Activated T-cell treated with anti-CD3 and anti-CD28 coated beads for 48 hours (primary cell): ENCODE measurements around the gene FGGY.
"Not testable (repeated sequence)": the region's sequence is repeated elsewhere in the genome, so short reads cannot be mapped to it uniquely, and the experiment has no call there.

Experiments
- DNase-seq: peaks from one replicate; pipeline ENCODE4 v3.0.0-alpha.2; 2020; ENCODE audit warnings: low read depth

Gene FGGY

DNA sequence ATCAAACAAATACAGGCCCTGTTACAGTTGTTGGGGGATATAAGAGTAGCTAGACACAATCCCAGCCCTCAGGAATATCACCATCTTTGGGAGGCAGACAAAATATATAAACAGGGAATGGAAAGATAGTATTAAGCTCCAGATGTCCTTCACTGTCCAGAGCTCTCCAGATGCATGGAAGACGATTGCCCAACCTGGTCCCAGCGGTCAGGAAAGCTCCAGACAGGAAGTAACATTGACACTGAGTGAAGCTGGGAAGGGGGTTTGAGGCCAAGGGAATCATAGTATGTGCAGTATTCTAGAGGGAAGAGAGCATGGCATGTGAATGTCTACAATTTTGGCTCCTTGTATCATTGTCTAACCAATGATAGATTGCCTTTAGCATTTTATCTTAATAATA, 344.0 kb downstream of the FGGY start:
- no peak for DNase-seq

DNA sequence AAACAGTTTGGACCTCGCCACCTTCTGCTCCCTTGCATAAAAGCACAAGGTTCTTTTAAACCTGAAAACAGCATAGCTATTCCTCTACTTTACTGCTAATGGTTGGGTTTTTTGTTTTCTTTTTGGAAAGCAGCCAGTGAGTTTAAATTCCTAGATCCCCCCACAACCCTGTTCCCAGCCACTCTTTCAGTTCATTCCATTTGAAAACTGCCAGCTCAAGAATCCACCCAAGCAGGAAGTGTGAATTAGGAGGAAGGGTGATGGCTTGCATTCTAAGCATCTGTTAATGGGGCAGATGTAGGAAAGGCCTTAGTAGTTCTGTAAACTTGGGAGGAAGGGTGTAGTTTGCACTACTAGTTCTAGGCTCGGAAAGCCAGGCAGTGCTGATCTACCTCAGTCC, 344.9 kb downstream of the FGGY start:
- no peak for DNase-seq

DNA sequence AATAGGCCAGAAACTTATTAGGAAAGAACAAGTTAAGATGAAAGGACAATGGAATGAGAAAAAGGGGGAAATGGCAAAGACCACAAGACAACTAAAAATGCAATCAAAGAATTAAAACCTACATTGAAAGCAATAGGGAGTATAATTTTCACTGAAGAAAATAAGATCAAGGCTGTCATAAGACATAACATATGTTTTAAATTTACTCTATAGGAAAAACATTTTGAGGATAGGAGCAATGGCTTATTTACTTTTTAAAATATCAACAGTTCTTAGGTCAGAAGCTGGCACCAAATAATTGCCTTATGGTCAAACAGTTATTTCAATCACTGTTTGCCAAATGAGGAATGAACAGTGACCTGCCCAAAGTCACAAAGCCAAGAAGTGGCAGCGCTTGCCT, 346.6 kb downstream of the FGGY start:
- no peak for DNase-seq

DNA sequence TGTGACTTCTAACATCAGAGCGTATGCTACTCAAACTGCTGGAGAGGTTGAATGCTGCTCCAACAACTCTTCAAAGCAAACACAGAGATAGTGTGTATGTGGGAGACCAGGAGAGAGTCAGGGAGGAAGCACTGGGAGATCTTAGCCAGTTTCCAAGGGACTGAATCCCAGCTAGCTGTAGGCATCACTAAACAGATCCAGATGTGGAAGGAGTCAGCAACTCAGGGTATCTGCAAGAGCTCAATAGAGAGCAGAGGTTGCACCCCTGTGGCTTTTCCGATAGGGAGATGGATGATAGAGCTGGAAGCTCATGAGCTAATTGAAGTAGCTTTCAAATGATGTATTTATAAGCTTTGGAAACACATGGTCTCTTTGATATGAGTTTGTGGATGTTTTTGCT, 349.0 kb downstream of the FGGY start:
- DNase-seq, result no peak

DNA sequence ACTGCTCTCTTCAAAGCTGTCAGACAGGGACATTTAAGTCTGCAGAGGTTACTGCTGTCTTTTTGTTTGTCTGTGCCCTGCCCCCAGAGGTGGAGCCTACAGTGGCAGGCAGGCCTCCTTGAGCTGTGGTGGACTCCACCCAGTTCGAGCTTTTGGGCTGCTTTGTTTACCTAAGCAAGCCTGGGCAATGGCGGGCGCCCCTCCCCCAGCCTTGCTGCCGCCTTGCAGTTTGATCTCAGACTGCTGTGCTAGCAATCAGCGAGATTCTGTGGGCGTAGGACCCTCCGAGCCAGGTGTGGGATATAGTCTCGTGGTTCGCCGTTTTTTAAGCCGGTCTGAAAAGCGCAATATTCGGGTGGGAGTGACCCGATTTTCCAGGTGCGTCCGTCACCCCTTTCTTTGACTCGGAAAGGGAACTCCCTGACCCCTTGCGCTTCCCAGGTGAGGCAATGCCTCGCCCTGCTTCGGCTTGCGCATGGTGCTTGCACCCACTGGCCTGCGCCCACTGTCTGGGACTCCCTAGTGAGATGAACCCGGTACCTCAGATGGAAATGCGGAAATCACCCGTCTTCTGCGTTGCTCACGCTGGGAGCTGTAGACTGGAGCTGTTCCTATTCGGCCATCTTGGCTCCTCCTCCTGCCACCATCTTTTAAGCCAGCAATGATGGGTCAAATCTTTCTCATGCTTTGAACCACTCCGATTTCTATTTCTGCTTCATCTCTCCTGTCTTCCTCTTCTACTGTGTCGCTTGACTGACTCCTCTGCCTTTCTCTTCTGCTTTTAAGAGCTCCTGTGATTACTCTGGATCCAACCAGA, 356.5 kb downstream of the FGGY start:
- not testable (repeated sequence) for DNase-seq

DNA sequence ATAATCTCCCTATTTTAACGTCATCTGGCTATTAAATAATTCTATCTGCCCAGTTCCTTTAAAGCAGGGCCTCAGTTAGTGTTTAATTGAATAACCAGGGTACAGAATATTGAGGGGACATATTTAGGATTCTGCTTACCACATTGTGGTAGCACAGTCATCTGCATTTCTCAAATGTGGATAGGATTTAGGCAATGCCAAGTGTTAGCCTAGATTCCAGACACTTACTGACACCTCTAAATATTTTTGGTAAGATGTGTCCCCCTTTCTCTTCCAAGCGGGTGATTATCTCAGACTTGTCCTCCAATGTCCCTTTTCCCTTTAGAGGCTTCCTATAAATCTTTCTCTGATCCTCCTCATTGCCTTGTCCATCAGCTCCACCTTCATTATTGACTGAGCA, 357.1 kb downstream of the FGGY start:
- no peak for DNase-seq

DNA sequence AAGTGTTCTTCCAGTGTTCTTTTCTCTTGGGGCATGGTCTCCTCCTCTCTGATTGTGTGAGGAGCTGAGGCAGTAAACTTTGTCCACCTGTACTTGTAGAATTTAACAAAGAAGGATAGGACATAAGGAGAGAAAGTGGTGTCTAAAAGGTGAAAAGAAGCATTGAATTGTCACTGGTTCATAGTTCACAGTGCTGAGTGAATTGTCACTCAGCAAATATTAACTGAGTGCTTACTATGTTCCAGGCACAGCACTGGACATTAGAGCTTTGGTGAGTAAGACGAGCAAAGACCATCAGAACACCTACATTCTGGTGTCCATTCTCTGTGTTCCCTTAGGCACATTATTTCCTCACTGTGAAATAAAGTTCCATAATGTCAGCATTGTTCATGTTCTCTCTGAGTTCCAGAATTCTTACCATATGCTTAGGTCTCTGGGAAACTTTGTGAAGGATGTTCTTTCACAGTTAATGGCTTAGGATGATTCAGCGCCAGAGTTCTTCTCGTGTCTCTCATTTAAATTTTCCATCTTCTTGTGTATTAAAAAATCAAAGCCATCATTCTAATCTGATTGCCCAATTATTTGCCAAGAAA, 361.1 kb downstream of the FGGY start:
- DNase-seq, result no peak

DNA sequence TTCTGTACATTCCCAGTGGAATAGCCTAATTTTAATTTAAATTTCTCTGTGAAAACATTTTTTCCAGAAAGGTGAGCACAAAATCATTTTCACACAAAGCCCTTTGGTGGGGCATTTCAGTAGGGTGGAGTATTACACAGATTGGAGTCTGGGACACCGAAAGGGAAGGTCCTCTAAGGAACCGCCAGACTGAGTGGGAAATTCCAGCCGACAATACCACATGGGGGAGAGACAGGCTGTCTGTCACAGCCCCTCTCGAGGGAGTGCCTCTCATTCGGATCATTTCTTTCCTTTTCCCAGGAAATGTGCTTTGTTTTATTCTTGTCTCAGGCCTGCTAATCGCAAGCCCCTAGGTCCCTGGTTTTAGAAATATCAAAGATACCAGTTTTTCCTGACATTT, 367.3 kb downstream of the FGGY start:
- no peak for DNase-seq

DNA sequence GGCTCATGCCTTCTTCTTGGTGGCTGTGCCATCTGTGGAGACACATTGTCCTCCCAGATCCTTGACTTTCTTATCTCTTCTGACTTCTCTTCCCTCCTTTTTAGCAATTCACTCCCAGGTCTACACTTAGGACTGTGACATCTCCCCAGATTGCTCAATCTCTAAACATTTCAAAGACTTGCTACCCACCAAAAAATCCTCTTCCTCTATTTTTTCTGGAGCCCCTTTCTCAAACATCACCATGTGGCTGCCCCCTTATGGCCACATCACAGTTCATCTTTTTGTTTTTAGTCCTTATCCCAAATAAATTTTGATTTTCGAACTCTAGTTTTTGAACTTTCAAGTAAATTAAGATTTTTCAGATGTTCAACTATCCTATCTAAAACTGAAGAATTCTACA, 369.2 kb downstream of the FGGY start:
- DNase-seq, result no peak

DNA sequence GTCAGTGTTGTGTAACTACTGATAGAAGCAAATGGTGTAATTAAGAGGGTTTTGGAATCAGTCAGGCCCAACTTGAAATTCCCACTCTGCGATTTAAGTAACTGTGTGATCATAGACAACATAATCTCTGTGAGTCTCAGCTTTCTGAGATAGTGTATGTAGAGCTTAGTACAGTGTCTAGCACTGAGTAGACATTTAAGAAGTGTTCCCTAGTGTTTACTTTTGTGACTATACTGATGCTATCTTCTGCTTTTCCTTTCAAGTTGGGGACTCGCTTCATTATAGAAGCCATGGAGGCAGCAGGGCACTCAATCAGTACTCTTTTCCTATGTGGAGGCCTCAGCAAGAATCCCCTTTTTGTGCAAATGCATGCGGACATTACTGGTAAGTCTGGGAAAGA, 370.1 kb downstream of the FGGY start:
- no peak for DNase-seq

DNA sequence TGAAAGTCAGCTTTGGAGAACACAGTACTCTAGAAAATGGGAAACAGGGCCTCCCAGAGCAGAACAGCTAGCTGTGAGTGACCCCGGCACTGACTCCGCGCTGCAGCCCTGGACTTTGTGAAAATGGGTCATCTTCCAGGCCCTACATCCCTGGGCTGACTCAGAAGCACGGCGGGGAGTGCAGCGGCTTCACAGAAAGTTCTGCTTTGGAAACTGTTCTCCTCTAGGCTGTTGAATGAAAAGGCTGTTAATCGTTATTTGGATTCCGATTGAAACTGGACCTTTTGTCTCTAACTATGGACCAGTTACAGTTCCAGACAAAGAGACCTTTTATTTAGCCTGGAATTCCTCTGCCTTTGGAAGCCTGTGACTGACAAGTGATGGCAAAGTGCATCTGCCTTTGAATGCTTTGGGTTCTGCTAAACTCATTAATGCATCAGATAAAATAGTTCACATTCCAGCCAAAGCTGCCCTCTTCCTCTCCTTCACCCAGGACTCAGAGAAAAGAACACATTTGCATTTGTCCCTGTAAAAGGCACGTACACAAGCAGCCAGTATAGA, 372.9 kb downstream of the FGGY start:
- DNase-seq, result no peak

DNA sequence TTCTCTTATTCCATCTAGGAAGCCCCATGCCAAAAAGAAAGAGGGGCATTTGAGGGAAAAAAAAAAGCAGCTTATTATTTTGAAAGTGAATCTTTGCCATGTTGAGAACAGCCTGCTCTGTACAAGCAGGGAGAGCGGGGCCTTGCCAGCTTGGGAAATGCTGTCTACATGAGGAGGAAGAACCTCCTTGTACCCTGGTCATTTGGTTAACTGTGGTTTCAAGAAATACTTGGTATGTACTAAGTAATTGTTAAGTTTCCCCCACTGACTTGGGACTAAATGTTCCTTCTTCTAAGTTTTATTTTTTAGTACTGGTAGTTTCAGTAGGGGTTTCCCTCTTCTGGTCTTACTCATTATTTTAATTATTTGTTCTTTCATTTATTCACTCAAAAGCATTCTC, 373.8 kb downstream of the FGGY start:
- no peak for DNase-seq

DNA sequence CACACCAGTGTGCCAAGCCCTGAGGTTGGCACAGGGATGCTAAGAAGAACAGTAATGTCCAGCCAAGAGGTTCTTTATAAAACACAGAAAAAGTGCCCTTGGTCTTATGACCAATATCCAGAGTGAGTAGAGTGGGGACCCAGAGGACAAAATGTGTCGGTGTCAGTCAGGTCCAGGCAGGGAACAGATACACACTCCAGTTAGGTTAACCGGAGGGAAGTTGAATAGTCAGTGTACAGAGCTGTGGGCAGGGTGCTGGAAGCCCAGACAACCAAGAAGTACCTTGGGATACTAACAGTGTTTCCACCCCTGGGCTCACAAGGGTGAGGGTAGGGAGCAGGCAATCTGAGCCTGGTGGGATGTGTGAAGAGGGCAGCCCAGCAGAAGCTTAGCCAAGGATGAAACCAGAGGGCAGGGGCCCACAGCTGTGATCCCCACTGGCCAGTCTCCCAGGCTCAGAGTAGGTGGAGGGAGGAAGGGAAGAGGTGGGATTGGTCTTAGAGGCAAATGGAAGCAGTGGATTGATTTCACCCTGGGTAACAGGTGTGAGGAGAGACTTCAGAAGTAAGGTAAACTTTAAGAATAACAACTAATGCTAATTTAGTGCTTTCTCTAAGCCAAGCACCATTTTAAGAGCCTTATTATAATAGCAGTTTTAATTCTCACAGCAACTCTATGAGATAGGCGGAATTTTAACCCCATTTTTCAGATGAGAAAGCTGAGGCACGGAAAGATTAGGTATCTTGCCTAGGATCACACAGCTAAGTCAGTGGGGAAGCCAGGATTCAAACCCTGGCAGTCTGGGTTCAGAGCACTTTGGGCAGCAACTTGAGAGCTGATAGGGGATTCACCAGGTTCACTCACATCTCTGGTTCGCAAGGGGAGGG, 374.4 kb downstream of the FGGY start:
- no peak for DNase-seq

DNA sequence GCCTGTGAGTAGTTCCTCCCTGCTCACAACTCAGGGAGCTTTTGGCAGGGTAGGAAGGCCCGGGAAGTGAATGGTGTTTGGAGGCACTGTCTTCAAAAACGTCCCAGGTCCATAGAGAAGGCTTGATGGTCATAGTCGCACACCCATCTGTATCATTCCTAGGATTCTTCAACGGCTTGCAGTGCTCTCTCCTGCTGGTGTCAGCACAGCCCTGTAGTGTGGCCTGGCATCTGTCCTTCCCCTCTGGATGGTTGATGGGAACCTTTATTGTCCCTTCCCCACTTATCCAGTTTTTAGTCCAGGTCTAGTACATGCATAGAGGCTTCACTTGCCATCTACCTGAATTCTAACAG, 375.0 kb downstream of the FGGY start:
- DNase-seq, result no peak

DNA sequence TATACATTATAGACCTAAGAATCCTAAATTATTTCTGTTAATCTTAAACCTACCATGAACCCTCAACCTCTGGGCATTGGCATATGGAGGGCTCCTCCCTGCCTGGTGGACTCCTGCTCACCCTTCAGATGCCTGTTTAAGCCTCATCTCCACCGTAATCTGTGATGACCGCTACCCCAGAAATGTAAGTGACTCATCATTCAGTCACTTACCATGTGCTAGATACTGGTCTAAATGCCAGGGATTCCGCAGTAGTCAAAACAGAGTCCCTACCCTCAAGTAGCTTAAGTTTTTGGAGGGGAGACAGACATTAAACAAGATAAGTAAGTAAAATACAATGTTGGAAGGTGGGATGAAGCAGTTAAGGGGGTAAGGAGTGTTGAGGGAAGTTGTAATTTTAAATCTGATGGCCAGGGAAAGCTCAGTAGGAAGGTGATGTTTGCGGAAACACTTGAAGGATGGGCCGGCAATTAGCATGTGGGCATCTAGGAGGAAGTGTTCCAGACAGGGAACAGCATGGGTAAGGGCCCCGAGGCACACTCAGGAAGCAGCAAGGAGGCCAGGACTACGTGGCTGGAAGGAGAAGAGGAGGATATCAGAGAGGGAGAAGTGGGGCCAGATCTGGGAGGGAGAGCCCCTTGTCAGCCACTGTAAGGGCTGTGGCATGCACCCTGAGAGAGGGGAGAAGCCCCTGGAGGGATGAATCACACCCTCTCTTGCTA, 376.1 kb downstream of the FGGY start:
- no peak for DNase-seq

DNA sequence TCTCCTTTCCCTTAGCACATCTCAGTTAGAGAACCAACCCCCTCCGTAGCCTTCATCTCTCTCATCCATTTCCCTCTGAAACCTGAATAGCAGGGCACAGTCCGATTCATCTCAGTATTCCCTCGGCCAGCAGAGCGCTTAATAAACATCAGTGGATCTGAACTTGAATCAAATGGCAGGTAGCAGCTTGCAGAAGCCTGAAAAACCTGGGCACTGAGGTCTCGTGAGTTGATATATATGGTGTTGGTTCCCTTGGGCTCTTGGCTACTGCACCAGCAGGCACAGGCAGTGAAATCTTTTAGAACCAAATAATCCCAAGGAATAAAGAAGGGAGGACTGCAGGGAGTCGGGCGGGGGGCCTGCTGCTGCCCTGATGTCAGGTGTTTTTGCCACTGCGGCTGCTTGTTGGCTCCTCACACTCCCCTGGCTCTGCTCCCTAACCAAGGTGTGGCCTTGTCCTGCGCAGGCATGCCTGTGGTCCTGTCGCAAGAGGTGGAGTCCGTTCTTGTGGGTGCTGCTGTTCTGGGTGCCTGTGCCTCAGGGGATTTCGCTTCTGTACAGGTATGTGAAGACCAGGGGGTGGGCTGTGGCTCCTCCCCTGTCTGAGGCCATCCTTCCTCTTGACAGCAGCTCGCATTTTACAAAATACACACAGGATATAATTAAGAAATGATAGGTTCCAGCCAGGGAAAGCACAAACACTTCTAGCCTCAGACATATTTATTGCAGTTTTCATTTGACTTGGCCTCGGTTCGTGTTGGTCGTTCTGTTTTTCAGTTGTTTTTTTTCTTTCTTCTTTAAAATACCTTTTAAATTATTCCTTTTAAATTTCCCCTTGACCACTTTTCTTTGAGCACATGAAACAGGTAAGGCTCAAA, 376.9 kb downstream of the FGGY start:
- DNase-seq, result no peak

DNA sequence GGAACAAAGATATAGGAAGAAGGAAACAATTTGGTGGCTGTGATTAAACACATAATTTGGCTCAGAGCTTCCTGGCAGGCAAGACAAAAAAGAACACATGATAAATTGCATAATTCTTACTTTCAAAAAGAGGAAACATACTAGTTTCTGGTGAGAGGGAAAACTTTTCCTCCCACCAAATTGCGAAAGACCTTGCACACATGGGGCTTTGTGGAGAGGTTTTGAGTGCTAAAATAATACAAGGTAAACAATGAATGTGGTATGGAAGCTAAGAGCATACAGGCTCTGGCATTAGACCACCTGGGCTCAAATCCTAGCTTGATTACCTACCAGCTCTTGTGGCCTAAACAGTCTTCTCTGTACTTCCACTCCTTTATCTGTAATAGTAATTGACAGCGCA, 377.7 kb downstream of the FGGY start:
- DNase-seq, result no peak

DNA sequence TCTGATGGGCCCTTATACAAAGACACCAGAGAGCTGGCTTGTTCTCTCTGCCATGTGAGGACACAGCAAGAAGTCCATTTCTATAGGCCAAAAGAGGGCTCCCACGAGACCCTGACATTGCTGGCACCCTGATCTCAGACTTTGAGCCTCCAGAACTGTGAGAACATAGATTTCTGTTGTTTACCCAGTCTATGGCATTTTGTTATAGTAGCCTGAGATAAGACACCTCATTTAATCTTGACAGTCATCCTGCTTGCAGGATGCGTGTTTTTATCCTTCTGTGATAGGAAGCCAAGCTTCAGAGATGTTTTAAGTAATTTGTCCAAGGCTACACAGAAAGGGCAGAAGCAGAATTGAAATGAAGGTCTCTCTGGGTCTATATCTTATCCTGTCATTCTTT, 379.0 kb downstream of the FGGY start:
- no peak for DNase-seq

DNA sequence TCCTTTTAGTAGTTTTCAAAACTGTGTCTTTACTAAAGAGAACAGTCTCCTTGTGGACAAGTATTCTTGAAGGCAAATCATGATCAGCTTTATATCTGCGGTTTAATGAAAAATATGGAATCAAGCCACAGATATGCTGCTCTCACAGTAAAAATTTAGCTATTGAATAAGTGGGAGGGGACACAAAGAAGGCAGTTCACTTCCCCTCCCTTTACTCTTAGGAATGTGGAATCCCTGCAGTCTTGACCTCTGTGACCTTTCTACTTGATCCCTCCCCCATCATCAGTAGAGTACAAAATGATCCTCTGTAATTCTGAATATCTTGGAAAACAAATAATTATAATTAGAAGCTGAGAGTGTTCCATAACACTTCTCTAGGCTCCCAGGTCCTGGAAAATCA, 381.1 kb downstream of the FGGY start:
- no peak for DNase-seq

DNA sequence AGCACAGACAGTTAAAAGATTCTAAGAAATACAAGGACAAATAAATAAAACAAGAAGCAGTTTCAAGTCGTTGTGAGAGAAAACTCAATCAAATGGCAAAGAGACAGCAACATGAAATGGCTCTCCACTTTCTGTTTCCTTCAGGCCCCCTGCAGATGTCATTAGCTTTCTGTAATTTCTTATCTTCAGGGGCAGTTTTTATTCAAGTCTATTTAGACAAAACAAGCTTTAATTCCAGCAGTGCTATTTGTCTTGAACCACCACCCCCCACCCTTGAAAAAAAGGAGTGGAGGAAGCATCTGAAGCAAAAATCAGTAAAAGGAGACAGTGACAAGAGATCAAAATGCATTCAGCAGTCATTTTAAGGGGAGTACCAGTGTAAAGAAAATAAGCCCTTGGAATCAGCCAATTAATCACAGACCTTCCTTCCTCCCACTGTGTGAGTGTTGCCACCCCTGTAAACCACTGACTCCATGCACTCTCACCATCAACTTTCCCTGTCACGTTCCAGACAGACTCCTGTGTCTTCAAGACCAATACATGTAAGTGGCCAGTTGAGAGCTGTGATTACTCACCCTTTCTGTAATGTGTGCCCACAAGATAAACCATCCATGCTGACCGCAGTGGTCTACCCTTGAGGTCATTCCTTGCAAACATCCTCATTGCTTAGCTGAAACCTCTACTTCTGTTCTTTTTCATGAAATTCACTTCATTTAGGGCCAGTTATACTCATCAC, 381.8 kb downstream of the FGGY start:
- no peak for DNase-seq
